EL (cell line): ENCODE measurements around the gene MCM8.
A peak's percentile ranks its signal among the peaks of the same experiment; 100 is the strongest.
"Not testable (repeated sequence)": the region's sequence is repeated elsewhere in the genome, so short reads cannot be mapped to it uniquely, and the experiment has no call there.

Experiments
- DNase-seq: peaks from one replicate; pipeline ENCODE4 v3.0.0-alpha.2; 2016

The MCM8 gene

GRCh38 chr20:6007529-6008103 lies 57.2 kb downstream of the MCM8 start:
- DNase-seq = no peak

GRCh38 chr20:6008254-6008653 lies 57.8 kb downstream of the MCM8 start:
- peak; percentile 85 for DNase-seq

GRCh38 chr20:6012179-6012578 lies 61.7 kb downstream of the MCM8 start:
- no peak for DNase-seq

GRCh38 chr20:6014017-6014416 lies 63.6 kb downstream of the MCM8 start:
- DNase-seq = no peak

- no peak for DNase-seq
Measured at GRCh38 chr20:6014957-6015356, 64.5 kb downstream of the MCM8 start.

- DNase-seq = no peak
Measured at GRCh38 chr20:6017467-6017866, 67.0 kb downstream of the MCM8 start.

GRCh38 chr20:6017880-6018279 lies 67.4 kb downstream of the MCM8 start:
- DNase-seq = no peak

GRCh38 chr20:6024768-6025167 lies 74.3 kb downstream of the MCM8 start:
- no peak for DNase-seq

GRCh38 chr20:6026051-6026450 lies 75.6 kb downstream of the MCM8 start:
- peak; percentile 27 for DNase-seq

GRCh38 chr20:6028818-6029217 lies 78.4 kb downstream of the MCM8 start:
- DNase-seq = no peak

GRCh38 chr20:6029538-6029937 lies 79.1 kb downstream of the MCM8 start:
- no peak for DNase-seq

GRCh38 chr20:6030453-6031080 lies 80.1 kb downstream of the MCM8 start:
- DNase-seq = no peak

GRCh38 chr20:6032907-6033306 lies 82.5 kb downstream of the MCM8 start:
- DNase-seq = not testable (repeated sequence)

- DNase-seq = no peak
Measured at GRCh38 chr20:6034134-6034969, 83.9 kb downstream of the MCM8 start.

- DNase-seq = no peak
Measured at GRCh38 chr20:6036213-6036612, 85.8 kb downstream of the MCM8 start.

GRCh38 chr20:6037082-6037481 lies 86.6 kb downstream of the MCM8 start:
- DNase-seq = no peak

GRCh38 chr20:6038256-6038655 lies 87.8 kb downstream of the MCM8 start:
- no peak for DNase-seq

GRCh38 chr20:6039766-6040165 lies 89.3 kb downstream of the MCM8 start:
- no peak for DNase-seq

- no peak for DNase-seq
Measured at GRCh38 chr20:6040540-6040939, 90.1 kb downstream of the MCM8 start.

GRCh38 chr20:6040958-6041807 lies 90.7 kb downstream of the MCM8 start:
- no peak for DNase-seq

GRCh38 chr20:6041808-6042265 lies 91.4 kb downstream of the MCM8 start:
- no peak for DNase-seq

GRCh38 chr20:6044115-6044514 lies 93.7 kb downstream of the MCM8 start:
- DNase-seq = no peak

- peak; percentile 26 for DNase-seq
Measured at GRCh38 chr20:6045566-6045965, 95.1 kb downstream of the MCM8 start.
